HEK293T (cell line): ENCODE measurements around the gene VAV3.
A peak's percentile ranks its signal among the peaks of the same experiment; 100 is the strongest.

ENCODE experiments used
- BHLHE40 ChIP-seq: fragments of 450-650 bp; IDR thresholded peaks from 2 replicates; pipeline ENCODE4 v1.6.1; 2016; ENCODE audit warnings: mild to moderate bottlenecking, moderate library complexity, borderline replicate concordance
- CTBP1 ChIP-seq: fragments of 450-650 bp; IDR thresholded peaks from 2 replicates; pipeline ENCODE4 v1.6.1; 2016; ENCODE audit warnings: borderline replicate concordance
- FOXM1 ChIP-seq: fragments of 450-650 bp; IDR thresholded peaks from 2 replicates; pipeline ENCODE4 v1.6.1; 2017; ENCODE audit warnings: mild to moderate bottlenecking, borderline replicate concordance
- NFRKB ChIP-seq: fragments of 450-650 bp; IDR thresholded peaks from 2 replicates; pipeline ENCODE4 v1.6.1; 2016; ENCODE audit warnings: mild to moderate bottlenecking, moderate library complexity
- SP1 ChIP-seq: fragments of 450-650 bp; IDR thresholded peaks from 2 replicates; pipeline ENCODE4 v1.6.1; 2017
- SUZ12 ChIP-seq: fragments of 450-650 bp; IDR thresholded peaks from 2 replicates; pipeline ENCODE4 v1.6.1; 2016; ENCODE audit warnings: mild to moderate bottlenecking
- TARDBP ChIP-seq: fragments of 450-650 bp; IDR thresholded peaks from 2 replicates; pipeline ENCODE4 v1.6.1; 2016
- TF ChIP-seq, protein P1 (sequence below): fragments of 450-650 bp; IDR thresholded peaks from 2 replicates; pipeline ENCODE4 v1.6.1; 2016

DNA sequence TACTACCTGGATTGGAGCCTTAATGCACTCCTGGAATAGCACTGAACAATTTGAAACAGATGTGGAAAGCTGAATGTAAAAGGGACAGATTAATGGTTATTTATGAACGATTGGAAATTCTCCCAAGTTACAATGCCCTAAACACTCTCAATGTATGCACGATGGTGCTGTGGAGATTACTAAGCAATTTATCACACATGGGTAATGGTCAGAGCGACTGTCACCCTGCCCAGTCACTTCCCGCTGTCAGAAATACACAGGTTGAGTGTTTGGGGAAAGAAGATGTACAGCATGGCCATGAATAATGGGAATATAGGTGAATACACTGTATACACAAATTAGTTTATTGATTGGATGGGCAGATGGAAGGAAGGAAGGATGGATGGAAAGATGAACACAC, 342.4 kb downstream of the VAV3 start:
- TF ChIP-seq CTBP1 (no peak), SUZ12 (no peak), SP1 (no peak), TARDBP (no peak), NFRKB (no peak), BHLHE40 (no peak), FOXM1 (no peak)
- TF ChIP-seq, protein P1, sequence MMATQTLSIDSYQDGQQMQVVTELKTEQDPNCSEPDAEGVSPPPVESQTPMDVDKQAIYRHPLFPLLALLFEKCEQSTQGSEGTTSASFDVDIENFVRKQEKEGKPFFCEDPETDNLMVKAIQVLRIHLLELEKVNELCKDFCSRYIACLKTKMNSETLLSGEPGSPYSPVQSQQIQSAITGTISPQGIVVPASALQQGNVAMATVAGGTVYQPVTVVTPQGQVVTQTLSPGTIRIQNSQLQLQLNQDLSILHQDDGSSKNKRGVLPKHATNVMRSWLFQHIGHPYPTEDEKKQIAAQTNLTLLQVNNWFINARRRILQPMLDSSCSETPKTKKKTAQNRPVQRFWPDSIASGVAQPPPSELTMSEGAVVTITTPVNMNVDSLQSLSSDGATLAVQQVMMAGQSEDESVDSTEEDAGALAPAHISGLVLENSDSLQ = peak; percentile 41; the same call in 1 of the 2 replicates
